SIG-M5 treated with dmso at 0.1 percent for 504 hours (cell line): ENCODE results near the gene SYT15.
"Not testable (repeated sequence)": the region's sequence is repeated elsewhere in the genome, so short reads cannot be mapped to it uniquely, and the experiment has no call there.

Source experiments
- DNase-seq: peaks from one replicate; lab custom pipeline; 2025; ENCODE audit not compliant: unreplicated experiment; lab: John Stamatoyannopoulos, UW

Gene SYT15

DNA sequence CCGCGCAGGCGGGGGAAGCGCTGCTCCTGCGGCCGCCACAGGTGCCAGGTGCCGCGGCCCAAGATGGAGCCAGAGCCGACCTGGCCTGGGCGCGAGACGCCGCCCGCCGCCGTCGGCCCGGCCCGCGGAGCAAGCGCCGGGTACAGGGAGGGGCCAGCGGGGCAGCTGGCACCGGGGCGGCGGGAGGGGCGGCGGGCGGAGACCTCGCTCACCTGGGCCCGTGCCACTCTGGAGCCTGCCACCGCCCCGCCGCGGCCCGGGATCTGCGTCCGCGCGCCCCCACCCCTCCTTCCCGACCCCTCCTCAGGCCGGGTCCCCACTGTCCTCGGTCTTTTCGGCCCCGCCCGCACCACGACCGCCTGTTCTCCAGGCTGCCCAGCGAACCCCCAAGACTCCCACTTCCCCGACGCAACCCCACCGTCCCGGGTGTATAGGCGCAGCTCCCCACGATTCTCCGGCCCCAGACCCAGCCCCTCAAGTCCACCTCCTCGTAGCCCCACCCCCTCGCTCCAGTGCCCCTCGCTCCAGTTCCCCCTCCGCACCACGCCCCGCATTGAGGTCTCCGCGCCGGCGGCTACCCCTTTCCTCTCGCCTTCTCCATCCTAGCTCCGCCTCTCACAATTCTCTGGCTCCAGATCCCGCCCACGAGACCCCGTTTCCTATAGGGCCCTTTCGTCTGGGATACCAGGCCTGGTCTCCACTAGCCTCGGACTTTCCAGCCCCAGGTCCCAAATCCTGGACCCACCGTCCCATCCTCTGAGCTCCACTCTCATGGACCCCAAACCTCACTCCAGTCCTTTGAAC is 22.2 kb upstream of the SYT15 start, which contains the start of gene GPRIN2:
GPRIN2 (minus strand) TSS at position 144 of the 804 bp plus-strand sequence. CDS start 5,922 bp downstream, outside the sequence.
- DNase-seq = no peak

DNA sequence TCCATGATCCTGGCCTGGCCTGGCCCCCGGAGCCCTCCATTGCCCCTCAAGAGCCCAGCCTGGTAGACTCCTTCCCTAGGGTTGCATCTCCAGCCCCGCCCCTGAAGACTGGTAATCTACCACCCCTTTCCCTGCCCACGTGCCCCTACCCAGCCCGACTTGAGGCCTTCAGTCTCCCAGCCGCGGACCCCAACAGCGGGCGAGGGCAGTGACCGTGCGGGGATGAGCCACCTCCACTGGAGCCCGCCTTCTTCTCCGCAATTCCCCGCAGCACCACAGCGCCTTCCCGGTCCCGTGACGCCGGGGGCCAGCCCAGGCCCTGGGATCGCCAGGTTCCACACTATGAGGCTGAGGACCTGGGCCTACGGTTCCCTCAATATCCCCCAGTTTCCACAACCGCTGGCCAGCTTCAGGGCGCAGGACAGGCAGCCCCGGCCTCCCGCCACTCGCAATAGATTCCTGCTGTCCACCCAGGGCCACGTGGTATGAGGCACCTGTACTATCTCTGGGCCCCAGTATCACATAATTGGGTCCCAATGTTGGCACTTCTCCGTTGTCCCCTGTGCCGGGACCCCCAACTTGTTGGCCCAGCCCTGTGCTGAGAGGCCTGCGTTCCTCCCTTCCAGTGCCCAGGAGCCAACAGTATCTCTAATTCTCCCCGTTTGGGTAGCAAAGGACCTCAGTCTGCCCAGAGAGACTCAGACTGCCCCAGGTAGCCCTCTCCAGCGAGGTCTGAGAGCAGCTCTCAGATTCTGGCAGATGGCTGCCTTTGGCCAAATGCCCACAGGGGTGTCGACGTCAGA is 21.4 kb upstream of the SYT15 start:
- no peak for DNase-seq

DNA sequence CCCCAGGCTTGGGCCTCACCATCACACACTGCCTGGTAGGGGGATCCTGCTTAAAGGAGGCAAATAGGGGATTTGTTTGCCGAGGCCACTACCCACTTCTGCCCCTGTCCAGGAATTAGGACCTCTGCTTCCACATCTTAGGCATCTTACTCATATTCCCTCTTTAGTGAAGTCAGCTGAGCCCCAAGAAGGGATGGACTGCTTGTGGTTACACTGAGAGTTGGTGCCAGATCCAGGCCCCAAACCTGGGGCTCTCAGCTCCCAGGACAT is 20.9 kb upstream of the SYT15 start:
- no peak for DNase-seq

DNA sequence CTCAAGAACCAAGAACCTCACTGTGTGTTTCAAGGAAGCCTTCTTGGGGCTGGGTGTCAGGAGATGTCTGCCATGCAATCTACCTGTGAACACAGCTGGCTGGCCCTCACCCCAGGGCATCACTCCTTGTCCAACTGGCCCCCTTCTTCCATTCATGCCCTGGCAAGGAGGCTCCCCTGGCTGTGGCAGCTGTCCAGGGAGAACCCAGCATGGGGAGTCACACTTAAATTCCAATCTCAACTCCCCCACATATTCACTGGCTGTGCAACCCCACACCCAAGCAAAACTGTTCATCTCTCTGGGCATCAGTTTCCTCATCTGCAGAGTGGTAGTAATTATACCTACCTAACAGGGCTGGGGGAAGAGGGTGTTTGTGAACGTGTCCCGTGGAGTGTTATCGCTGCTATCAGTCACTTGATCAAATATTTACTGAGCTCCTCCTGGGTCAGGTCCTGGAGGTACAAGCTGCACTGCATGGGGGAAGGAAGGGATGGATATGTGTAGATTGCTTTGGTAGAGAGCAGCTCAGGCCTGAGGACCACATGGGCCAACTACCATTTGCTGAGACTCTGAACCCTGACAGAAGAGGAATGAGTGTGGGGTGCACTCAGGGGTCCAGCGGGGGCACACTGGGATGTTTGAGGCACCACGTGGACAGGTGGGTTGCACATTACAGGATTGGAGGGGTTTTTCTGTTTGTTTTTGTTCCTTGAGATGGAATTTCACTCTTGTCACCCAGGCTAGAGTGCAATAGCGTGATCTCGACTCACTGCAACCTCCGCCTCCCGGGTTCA is 20.3 kb upstream of the SYT15 start:
- DNase-seq = no peak

DNA sequence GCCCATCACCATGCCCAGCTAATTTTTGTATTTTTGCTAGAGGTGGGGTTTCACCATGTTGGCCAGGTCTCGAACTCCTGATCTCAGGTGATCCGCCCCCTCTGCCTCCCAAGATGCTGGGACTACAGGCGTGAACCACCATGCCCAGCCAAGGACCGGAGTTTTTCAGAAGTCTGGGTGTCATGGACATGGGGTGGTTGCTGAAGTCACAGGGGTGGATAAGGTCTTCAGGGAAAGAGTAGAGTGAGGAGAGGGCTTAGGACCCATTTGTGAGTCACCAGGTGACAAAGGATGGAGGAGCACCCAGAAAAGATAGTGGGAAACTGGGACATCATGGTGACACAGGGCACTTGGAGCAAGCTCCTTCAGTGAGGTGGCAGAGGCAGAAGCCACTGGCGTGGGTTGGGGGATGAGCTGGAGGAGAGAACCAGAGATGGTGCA is 19.7 kb upstream of the SYT15 start:
- no peak for DNase-seq

DNA sequence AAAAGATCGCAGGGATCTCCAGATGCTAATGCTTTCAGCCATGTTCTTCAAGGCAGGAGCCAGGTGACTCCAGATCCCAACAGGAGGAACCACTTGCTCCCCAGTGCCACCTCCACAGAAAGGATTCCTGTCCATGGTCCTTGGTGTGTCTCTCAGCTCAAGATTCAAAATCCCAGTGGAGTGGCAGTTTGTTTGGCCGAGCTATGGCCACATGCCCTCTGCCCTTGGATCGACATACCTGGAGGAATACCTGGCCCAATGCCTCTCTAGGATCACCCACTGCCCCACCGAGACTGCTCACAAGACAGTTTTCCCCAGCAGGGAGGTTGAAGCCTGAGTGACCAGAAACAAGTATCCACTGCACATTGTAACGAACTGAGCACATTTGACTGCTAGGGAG is 18.5 kb upstream of the SYT15 start:
- no peak for DNase-seq

DNA sequence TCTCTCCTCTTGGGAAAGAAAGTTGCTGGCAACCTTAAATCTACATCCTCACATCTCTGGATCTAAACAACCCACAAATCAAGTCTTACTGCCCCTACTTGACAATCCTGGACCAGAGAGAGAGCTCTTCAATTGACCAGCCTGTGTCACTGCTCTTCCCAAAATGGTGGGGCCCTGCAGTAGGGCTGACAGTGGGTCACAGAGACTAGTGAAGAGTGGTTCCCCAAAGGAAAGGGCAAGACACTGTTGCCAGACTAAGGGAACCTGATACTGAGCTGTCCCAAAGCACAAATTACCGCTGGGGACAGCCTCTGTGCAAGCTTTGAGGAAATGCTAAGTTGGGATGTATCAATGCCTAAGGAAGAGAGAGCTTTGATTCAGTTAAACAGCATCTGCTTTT is 18.0 kb upstream of the SYT15 start:
- DNase-seq = no peak

DNA sequence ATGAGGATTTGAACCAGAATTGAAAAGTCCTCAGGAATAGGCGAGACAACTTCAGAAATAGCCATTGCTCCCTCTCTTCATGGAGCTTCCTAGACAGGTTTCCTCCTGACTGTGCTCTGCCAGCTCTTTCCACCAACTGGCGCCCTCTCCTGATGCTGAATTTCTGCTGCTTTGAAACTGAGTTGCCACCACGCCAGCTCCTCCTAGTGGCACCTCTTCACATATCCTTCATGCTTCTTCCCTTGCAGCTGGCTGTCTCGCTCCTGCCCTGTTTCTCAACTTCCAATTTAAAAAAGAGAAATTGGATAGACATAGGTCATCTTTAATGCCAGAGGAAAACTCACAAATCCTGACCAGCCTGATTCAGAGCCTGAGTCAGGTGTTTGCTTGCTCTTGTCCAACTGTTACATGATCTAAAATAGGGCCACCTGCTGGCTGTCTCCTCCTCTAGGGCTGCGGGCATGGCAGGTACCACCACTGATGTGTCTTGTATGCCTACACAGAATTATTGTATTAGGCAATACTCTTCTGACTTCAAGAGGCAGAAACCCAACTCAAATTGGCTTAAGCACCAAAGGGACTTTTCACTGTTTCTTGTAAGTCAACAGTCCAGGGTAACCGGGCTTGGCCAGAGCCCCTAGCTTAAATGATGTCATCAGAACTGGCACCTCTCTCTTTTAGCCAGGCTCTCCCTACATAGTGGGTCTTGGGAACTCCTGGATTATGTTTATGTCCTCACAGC is 13.2 kb upstream of the SYT15 start:
- peak; percentile 73 for DNase-seq

DNA sequence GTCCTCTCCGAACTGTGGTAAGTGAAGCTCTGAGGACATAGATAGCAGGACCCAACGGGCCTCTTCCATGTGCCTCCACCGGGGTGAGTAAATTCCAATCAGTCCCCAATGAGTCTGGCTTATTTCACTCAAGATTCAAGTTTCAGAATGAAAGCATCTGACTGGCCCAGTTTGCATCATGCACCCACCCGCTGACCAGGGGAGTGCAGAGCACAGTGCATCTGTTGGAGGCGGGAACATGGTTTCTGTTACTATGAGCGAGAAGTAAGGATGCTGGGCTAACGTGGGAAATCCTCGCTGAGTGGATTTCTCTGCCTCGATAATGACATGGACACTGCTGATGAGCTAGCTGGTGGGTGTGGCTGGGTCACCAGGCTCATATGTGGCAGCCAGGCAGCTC is 11.8 kb upstream of the SYT15 start:
- DNase-seq = not testable (repeated sequence)

DNA sequence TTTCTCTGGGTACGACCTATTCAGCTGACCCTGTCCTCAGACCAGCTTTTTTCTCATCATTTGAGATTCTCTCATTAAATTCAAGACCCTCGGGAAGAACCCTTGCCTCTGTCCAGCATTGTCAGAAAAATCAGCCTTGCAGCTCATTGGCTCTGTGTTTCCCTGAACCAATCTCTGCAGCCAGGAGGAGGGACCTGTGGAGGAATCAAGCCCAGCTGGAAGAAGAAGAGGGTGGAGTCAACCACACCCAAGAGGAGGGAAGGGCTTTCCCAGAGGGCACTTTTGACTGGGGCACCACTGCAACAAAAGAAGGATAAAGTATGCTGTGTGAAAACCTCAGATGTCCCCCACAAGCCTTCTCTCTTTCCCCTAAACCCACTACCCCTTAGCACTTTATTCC is 8.3 kb upstream of the SYT15 start:
- DNase-seq = not testable (repeated sequence)

DNA sequence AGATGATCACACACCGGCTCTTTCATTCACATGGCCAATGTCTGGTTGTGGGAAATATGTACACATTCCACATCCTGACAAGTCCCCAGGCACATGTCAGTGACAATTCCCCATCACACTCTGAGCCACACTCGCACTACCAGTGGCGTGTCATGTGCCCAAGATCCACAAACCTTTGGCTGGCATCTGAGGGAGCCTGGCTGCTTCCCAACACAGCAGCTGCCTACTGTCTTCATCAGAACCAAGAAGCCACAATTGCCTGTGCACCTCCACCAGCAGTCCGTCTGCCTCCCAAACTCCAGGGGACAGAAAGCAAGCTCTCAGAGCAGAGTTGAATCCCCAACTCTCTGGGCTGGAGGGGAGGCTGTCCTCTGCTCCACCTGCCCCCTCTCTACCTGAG is 6.2 kb upstream of the SYT15 start:
- not testable (repeated sequence) for DNase-seq

DNA sequence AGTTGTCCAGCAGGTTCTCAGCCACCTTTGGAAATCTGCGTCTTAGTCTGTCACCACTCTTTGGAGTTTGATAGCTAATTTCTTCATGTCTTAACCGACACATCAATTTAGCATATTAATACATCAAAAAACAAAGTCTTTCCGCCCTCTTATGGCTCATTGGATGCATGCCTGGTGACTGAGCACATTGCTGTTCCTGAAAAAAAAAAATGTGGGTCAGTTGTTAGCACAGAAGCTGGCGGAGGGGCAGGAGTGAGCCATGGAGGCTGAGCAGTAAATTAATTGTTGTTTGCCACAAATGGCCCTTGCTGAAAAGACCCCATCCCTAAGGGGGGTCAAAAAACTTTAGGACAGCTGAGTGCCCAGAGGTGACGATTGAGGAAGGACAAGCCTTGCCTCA is 5.6 kb upstream of the SYT15 start:
- not testable (repeated sequence) for DNase-seq

DNA sequence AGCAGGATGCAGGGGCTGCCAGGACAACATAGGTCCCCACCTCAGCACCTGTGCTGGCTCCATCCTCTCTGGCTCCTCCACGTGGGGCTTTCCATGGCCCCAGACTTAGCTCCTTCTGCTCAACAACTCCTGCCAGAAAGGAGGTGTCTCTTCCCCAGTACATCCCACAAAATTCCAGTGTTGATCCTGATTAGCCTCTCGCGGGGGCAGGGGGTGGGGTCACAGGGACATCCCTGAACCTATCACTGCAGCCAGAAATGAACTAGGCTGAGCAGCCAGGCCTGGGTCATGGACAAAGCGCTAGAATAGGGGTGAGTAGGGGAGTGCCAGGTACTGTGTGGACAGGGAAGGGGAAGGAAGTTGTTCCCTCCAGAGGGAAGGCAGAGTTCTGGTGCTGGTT is 5.0 kb upstream of the SYT15 start:
- DNase-seq = not testable (repeated sequence)

DNA sequence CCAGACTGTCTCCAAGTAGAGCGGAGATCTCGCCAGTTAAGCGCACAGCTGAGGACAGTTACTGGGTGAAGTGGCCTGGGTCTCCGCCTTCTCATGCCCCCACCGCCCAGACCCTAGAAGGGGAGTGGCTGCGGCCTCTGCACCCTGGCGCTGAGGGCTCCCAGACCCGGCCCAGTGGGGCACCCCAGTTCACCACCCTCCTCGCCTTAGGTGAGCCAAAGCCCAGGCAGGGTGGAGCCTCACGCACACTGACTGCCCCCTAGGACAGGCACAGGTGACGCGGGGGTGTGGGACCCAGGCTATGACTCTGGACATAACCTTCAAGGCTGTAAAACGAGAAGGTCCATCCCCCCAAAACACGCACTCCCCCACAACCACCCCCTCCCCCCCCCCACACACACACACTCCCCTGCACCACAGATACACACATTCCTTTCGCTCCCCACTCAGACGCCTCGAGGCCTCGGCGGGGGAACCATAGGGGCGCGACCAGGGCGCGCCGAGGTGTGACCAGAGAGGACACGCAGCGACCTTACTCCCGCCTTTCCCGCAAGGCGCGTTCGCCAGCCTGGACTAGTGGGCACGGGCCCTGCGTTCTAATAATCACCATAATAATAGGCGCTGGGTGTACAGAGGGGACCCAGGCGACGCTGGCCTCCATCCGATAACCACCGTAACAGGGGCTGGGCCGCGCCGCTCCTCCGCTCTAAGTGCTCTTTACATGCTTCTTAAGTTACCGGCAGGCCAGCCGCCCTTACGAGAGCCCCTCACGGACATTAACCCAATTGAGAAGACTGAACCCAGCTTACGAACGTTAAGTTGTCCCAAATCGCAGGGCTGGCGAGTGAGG is 1.1 kb upstream of the SYT15 start:
- DNase-seq = not testable (repeated sequence)

DNA sequence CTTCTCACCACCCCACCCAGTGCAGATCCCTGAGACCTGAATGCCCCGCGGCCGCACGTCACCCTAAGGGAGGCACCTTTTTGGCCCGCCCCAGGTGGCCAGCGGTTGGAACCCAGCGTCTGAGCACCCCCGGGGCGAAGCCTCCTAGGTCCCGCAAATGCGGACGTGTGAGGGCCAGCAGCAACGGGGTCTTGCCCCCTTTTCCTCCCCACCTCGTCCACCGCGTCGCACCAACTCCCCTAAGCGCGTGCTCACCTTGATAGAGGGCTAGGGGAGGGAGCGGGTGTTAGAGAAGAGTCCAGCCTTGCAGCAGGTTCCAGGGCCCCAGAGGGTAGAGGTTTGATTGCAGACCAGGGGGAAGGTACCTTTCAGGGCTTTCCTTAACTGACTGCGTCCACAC is 450 bp downstream of the SYT15 start:
- DNase-seq = not testable (repeated sequence)

DNA sequence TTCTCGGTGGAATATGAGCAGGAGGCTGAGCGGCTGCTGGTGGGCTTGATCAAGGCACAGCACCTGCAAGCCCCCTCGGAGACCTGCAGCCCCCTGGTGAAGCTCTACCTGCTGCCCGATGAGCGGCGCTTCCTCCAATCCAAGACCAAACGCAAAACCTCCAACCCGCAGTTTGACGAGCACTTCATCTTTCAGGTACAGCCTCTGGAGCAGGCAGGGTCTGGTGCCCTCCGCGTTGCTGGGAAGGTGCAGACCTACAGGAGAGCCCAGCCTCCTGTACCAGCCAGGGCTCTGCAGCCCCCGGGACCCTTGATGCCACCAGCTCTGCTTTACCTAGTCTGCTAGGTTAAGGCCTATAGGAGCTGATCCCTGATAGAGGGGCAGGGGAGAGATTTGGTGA is 3.1 kb downstream of the SYT15 start:
- not testable (repeated sequence) for DNase-seq

DNA sequence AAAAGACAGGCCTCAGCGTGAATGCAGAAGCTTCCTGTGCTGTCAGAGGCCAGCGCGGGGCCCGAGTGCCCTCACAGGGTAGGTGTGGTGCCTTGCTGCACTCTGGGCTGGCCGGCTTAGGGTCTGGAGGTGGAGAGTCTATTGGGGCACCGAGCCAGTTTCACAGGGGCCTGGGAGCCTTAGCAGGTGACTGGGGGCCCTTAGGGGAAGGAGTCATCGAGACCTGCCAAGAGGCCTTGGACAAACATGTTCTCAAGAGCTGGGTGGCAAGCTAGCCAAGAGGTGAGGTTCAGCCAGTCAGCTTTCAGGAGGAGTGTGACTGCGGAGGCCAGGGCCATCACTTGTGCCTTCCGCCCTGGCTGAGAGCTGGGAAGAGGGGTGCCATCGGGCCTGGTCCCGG is 3.6 kb downstream of the SYT15 start:
- DNase-seq = not testable (repeated sequence)

DNA sequence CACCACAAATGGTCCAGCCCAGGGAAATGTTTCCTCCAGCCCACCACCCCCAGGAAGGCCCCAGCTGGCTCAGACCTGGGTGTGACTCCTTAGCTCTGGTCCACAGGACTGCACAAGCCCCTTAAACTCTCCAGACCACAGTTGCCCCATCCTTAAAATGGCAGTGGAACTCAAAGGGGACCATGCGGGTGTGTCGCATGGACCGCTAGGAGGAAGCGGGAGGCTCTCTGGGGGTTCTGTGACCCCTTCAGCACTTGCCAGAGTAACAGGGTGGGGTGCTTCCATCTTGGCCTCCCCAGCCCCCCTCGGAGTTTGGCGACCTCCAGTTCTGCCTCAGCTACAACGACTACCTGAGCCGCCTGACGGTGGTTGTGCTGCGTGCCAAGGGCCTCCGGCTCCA is 5.3 kb downstream of the SYT15 start:
- not testable (repeated sequence) for DNase-seq

DNA sequence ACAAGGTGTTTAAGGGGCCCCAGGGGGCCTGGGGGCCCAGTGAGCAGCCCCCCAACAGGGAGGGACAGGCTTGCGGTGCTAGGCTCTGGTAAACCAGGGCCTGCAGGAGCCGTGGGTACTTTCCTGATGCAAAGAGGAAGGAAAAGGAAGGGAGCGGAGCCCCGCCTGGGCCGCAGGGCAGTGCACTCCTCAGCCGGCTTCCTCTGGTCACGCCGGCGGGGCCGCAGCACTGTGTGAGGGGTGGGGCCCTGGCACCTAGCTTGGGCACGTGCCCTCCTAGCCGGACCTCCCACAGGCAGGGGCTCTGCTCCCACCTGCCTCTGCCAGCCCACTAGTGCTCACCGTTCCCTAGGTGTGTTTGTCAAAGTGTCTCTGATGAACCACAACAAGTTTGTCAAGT is 6.3 kb downstream of the SYT15 start:
- not testable (repeated sequence) for DNase-seq

DNA sequence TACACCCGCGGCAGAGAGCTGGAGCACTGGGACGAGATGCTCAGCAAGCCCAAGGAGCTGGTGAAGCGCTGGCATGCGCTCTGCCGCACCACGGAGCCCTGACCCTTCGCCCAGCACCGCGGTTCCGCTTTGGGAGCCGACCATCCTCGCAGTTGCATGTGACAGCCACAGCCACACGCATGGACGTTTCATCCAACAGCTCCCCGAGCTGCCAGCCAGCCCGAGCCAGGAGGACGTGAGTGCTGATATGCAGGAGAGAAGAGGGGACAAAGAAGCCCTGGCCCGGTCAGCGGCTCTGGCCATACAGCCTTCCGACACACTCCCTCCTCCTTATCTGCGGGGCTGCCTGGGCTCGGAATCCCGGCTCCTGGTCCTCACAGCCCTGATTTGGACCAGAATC is 8.6 kb downstream of the SYT15 start:
- DNase-seq = not testable (repeated sequence)
